Mesendoderm (in vitro differentiated cells): ENCODE data around the gene CCM2L.
A peak's percentile ranks its signal among the peaks of the same experiment; 100 is the strongest.
"Not testable (repeated sequence)": the region's sequence is repeated elsewhere in the genome, so short reads cannot be mapped to it uniquely, and the experiment has no call there.

Experiments
- DNase-seq: peaks from one replicate; pipeline ENCODE4 v3.0.0; 2013
- H2AK5ac ChIP-seq: 2 replicates; pipeline ENCODE4 v1.6.1; 2013; ENCODE audit warnings: low read length, inconsistent platforms
- H2BK120ac ChIP-seq: 2 replicates; pipeline ENCODE4 v1.6.1; 2013; ENCODE audit warnings: low read depth, mild to moderate bottlenecking, low read length, moderate library complexity, mixed read lengths
- H2BK15ac ChIP-seq: replicated peaks from 2 replicates; pipeline ENCODE4 v1.6.1; 2013; ENCODE audit warnings: low read depth, mild to moderate bottlenecking, moderate library complexity
- H2BK5ac ChIP-seq: 2 replicates; pipeline ENCODE4 v1.6.1; 2013; ENCODE audit warnings: low read length, inconsistent platforms
- H3K18ac ChIP-seq: 2 replicates; pipeline ENCODE4 v1.6.1; 2013; ENCODE audit warnings: mild to moderate bottlenecking, low read length, mixed read lengths
- H3K23ac ChIP-seq: one replicate; pipeline ENCODE4 v1.6.1; 2013; ENCODE audit warnings: low read length
- H3K27ac ChIP-seq: 2 replicates; pipeline ENCODE4 v1.5.1; 2013; ENCODE audit warnings: low read depth, mild to moderate bottlenecking, inconsistent platforms, low read length, moderate library complexity
- H3K27me3 ChIP-seq: 2 replicates; pipeline ENCODE4 v1.6.1; 2013; ENCODE audit warnings: low read length, control low read depth, mild to moderate bottlenecking, inconsistent platforms; ENCODE audit not compliant: insufficient read depth, poor library complexity
- H3K36me3 ChIP-seq: 2 replicates; pipeline ENCODE4 v1.6.1; 2013; ENCODE audit warnings: low read length, inconsistent platforms; ENCODE audit not compliant: control insufficient read depth, insufficient read depth
- H3K4ac ChIP-seq: one replicate; pipeline ENCODE4 v1.6.1; 2013; ENCODE audit warnings: low read depth, mild to moderate bottlenecking, low read length, moderate library complexity
- H3K4me1 ChIP-seq: 2 replicates; pipeline ENCODE4 v1.6.1; 2013; ENCODE audit warnings: low read depth, low read length, inconsistent platforms; ENCODE audit not compliant: control insufficient read depth
- H3K4me2 ChIP-seq: 2 replicates; pipeline ENCODE4 v1.6.1; 2013; ENCODE audit warnings: low read length
- H3K4me3 ChIP-seq: 2 replicates; pipeline ENCODE4 v1.5.1; 2013; ENCODE audit warnings: mild to moderate bottlenecking, low read length
- H3K56ac ChIP-seq: one replicate; pipeline ENCODE4 v1.6.1; 2013; ENCODE audit warnings: low read length
- H3K79me1 ChIP-seq: 2 replicates; pipeline ENCODE4 v1.6.1; 2013; ENCODE audit warnings: low read length, inconsistent platforms
- H3K79me2 ChIP-seq: 2 replicates; pipeline ENCODE4 v1.6.1; 2013; ENCODE audit warnings: mild to moderate bottlenecking, low read length; ENCODE audit not compliant: control insufficient read depth, insufficient read depth
- H3K9ac ChIP-seq: 2 replicates; pipeline ENCODE4 v1.6.1; 2013; ENCODE audit warnings: low read length, inconsistent platforms
- H4K5ac ChIP-seq: one replicate; pipeline ENCODE4 v1.6.1; 2013; ENCODE audit warnings: low read length
- H4K8ac ChIP-seq: one replicate; pipeline ENCODE4 v1.6.1; 2013; ENCODE audit warnings: low read depth, mild to moderate bottlenecking, control low read depth, low read length, moderate library complexity
- WGBS: extraction: QIAGEN DNeasy Blood & Tissue Kit; methylation state at CpG from one replicate; pipeline ENCODE4 v1.1.7; 2013; ENCODE audit warnings: low lambda C conversion rate, missing lambda C conversion rate; ENCODE audit not compliant: insufficient coverage; ENCODE audit errors: extremely low coverage; 5-methylcytosine and 5-hydroxymethylcytosine counted together

CCM2L gene

DNA sequence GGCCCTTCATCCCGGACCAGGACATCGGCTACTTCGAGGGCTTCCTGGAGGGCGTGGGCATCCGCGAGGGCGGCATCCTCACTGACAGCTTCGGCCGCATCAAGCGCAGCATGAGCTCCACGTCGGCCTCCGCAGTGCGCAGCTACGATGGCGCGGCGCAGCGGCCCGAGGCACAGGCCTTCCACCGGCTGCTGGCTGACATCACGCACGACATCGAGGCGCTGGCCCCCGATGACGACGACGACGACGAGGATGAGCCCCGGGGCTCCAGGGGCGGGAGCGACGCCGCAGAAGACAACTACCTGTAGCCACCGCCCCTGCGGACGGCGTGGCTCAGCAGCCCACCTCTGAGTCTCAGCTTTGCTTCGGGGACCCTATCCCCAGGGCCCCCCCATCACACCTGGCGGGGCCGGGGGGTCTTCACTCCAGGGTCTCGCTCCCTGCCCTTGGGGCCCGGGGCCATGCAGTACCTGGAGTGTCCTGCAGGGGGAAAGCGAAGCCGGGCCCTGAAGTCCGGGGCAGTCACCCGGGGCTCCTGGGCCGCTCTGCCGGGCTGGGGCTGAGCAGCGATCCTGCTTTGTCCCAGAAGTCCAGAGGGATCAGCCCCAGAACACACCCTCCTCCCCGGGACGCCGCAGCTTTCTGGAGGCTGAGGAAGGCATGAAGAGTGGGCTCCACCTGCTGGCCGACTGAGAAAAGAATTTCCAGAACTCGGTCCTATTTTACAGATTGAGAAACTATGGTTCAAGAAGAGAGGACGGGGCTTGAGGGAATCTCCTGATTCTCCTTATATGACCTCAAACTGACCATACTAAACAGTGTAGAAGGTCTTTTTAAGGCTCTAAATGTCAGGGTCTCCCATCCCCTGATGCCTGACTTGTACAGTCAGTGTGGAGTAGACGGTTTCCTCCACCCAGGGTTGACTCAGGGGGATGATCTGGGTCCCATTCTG lies 21.0 kb downstream of the CCM2L start:
- H3K79me2 ChIP-seq: no peaks in the 10 kb centered on the region
- H3K23ac ChIP-seq: peak overlapping the region; percentile 24
- no peaks in the 10 kb centered on the region for H3K79me1 ChIP-seq
- H2BK5ac ChIP-seq: no peak overlapping the region
- H3K9ac ChIP-seq: peak overlapping the region; percentile 29
- no peak overlapping the region for H3K18ac ChIP-seq
- DNase-seq: peak; percentile 98
- no peak overlapping the region for H2AK5ac ChIP-seq
- WGBS: no CpG with 5 or more reads among the region's 59 CpGs
- no peak overlapping the region for H2BK120ac ChIP-seq
- H3K27ac ChIP-seq: no peak overlapping the region
- H2BK15ac ChIP-seq: no peak overlapping the region
- no peaks in the 10 kb centered on the region for H3K4me1 ChIP-seq
- H4K5ac ChIP-seq: no peak overlapping the region
- no peaks in the 10 kb centered on the region for H3K27me3 ChIP-seq
- H3K56ac ChIP-seq: peak overlapping the region; percentile 49
- no peak overlapping the region for H4K8ac ChIP-seq
- no peaks in the 10 kb centered on the region for H3K36me3 ChIP-seq
- peak overlapping the region; percentile 50 for H3K4me2 ChIP-seq
- no peak overlapping the region for H3K4me3 ChIP-seq
- H3K4ac ChIP-seq: no peak overlapping the region

DNA sequence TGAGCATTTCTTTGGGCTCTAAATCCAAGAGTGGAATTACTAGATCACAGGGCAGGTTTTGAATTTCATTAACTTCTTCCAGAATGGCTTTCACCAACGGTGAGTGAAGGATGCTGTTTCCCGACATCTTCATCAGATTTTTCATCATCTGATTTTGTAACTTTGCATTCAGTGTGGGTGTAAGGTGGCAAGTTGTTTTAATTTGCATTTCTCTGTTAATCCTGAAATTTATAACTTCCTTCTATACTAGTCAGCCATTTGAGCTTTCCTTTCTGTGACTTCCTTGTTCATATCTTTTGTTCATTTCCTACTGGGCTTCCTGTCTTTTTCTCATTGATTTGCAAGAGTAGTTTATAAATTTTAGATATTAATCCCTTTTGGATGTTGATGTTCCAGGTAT lies 23.1 kb downstream of the CCM2L start:
- no peak overlapping the region for H3K4me2 ChIP-seq
- no peak overlapping the region for H3K9ac ChIP-seq
- no peak overlapping the region for H2BK15ac ChIP-seq
- no peak overlapping the region for H4K5ac ChIP-seq
- H3K79me2 ChIP-seq: no peaks in the 10 kb centered on the region
- H3K79me1 ChIP-seq: no peaks in the 10 kb centered on the region
- no peak overlapping the region for H3K4ac ChIP-seq
- H4K8ac ChIP-seq: no peak overlapping the region
- H2AK5ac ChIP-seq: no peak overlapping the region
- H3K18ac ChIP-seq: no peak overlapping the region
- no peak overlapping the region for H2BK5ac ChIP-seq
- H3K4me1 ChIP-seq: no peaks in the 10 kb centered on the region
- DNase-seq: no peak
- no peak overlapping the region for H3K56ac ChIP-seq
- H3K4me3 ChIP-seq: no peak overlapping the region
- no peak overlapping the region for H3K27ac ChIP-seq
- H3K23ac ChIP-seq: no peak overlapping the region
- no CpG with 5 or more reads among the region's 2 CpGs for WGBS
- H2BK120ac ChIP-seq: no peak overlapping the region
- no peaks in the 10 kb centered on the region for H3K36me3 ChIP-seq
- H3K27me3 ChIP-seq: no peaks in the 10 kb centered on the region

DNA sequence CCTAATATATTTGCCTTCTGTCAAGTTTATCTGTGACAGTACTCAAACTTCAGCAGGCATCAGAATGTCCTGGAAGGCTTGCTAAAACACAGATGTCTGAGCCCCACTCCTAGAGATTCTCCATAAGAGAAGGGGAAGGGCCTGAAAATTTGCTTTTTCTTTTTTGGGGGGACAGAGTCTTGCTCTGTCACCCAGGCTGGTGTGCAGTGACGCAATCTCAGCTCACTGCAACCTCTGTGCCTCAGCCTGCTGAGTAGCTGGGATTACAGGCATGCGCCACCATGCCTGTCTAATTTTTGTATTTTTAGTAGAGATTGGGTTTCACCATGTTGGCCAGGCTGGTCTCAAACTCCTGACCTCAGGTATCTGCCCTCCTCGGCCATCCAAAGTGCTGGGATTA lies 23.5 kb downstream of the CCM2L start:
- H3K23ac ChIP-seq, H3K18ac ChIP-seq, H3K79me1 ChIP-seq, H3K36me3 ChIP-seq, DNase-seq, H3K79me2 ChIP-seq, H3K56ac ChIP-seq, H3K27me3 ChIP-seq, H4K5ac ChIP-seq, H3K4me2 ChIP-seq, H4K8ac ChIP-seq, H3K4me3 ChIP-seq, H2BK120ac ChIP-seq, H3K9ac ChIP-seq, H3K4me1 ChIP-seq, H2BK15ac ChIP-seq, H3K27ac ChIP-seq, H2AK5ac ChIP-seq, H3K4ac ChIP-seq, H2BK5ac ChIP-seq: not testable (repeated sequence)
- no CpG with 5 or more reads among the region's 3 CpGs for WGBS

DNA sequence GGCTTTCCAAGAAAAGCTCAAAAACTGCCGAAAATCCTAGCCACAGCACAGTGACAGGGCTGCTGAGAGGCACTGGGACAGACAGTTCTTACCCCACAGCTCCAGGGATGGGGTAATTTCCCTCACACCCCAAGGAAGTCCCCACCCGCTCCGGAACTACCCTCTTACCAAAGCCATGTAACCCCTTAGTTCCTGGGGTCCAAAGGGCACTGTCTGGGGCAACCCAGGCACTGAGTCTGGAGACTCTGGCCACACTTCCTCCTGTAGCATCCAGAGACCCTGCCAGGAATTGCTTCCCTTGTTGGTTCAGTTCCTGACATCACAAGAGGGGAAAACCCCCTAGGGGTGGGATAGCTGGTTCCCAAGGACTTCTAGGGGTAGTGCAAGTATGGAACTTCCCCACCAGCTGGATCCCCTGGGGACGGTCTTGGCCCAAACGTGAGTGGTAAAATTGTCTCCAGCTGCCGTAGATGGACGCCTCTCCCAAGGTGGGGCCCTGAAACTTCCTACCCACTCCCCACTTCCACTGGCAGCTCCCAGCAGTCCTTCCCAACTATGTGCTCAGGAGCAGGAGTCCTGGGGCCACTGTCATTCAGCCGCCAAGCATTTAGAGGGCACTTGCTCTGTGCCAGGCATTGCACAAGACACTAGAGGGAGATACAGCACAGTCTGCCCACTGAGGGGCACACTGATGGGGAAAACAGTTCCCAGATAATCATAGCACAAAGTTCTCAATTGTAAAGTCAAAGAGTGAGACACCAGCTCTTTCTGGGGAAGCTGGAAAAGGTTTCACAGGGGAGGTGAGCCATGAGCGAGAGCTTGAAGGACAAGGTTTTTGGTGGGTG lies 24.6 kb downstream of the CCM2L start:
- no peaks in the 10 kb centered on the region for H3K36me3 ChIP-seq
- H3K9ac ChIP-seq: no peak overlapping the region
- no peak overlapping the region for H3K4ac ChIP-seq
- no peaks in the 10 kb centered on the region for H3K79me2 ChIP-seq
- no peaks in the 10 kb centered on the region for H3K4me1 ChIP-seq
- no peak overlapping the region for H2AK5ac ChIP-seq
- no peak overlapping the region for H3K27ac ChIP-seq
- H3K79me1 ChIP-seq: no peaks in the 10 kb centered on the region
- no peak overlapping the region for H2BK120ac ChIP-seq
- H3K27me3 ChIP-seq: no peaks in the 10 kb centered on the region
- no peak overlapping the region for H3K18ac ChIP-seq
- no peak overlapping the region for H2BK5ac ChIP-seq
- no peak for DNase-seq
- H2BK15ac ChIP-seq: no peak overlapping the region
- H3K56ac ChIP-seq: no peak overlapping the region
- WGBS: no CpG with 5 or more reads among the region's 9 CpGs
- H4K8ac ChIP-seq: no peak overlapping the region
- H4K5ac ChIP-seq: no peak overlapping the region
- no peak overlapping the region for H3K4me3 ChIP-seq
- no peak overlapping the region for H3K4me2 ChIP-seq
- H3K23ac ChIP-seq: no peak overlapping the region

DNA sequence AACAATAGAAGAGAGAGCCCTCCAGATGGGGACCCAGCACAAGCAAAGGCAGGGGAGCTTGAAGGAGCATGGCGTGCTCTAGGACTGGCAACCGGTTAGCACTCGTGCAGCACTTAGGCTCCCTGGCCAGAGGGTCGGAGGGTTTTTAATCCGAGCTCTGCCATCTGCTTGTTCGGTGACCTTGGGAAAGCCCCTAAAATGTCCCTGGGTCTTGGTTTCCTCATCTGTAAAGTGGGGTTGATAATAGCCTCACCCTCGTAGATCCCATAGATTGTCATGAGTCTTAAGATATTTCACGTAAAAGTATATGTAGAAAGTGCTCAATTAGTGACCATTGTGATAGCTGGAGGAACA lies 25.2 kb downstream of the CCM2L start:
- Histone ChIP-seq H3K79me2 (no peaks in the 10 kb centered on the region), H2BK15ac (no peak overlapping the region), H3K79me1 (no peaks in the 10 kb centered on the region), H3K4ac (no peak overlapping the region), H3K27ac (no peak overlapping the region), H3K4me1 (no peaks in the 10 kb centered on the region), H3K4me3 (no peak overlapping the region), H3K18ac (no peak overlapping the region), H3K36me3 (no peaks in the 10 kb centered on the region), H4K8ac (no peak overlapping the region), H2BK5ac (no peak overlapping the region), H4K5ac (no peak overlapping the region), H2BK120ac (no peak overlapping the region), H2AK5ac (no peak overlapping the region), H3K56ac (no peak overlapping the region), H3K23ac (no peak overlapping the region), H3K27me3 (no peaks in the 10 kb centered on the region), H3K4me2 (no peak overlapping the region), H3K9ac (no peak overlapping the region)
- WGBS: 100% methylated on average over 1 of the region's 8 CpGs
- no peak for DNase-seq
